ENCODE measurements around the gene KLHDC10. TPM values are rescaled to one million over a fixed set of nuclear protein-coding genes. Genes with fewer than 3 reads are reported as not detected.

The KLHDC10 gene
- polyA plus RNA-seq, 1 donor from 2014 or later, result 59.1 TPM

GRCh38 chr7:130143986-130144311, 73.6 kb downstream of the KLHDC10 start:
- H3K36me3 ChIP-seq (ENCODE audit: insufficient read depth, low read length), result no peaks in the 10 kb centered on the region
- H3K9me3 ChIP-seq (ENCODE audit: low read length), result no peaks in the 10 kb centered on the region
- H2AFZ ChIP-seq (ENCODE audit: low read depth, low read length), result no peak overlapping the region
- no peaks in the 10 kb centered on the region for H3K79me2 ChIP-seq (replicated peaks; ENCODE audit: insufficient read depth, low read length)
- H3K9ac ChIP-seq (ENCODE audit: low read length), result no peak overlapping the region
- no peak overlapping the region for H3K4me2 ChIP-seq (ENCODE audit: low read length)
- TF ChIP-seq MXI1 (conservative IDR thresholded peaks at IDR 0.05; ENCODE audit: poor library complexity, severe bottlenecking) (no peak), REST (IDR thresholded peaks at IDR 0.05; ENCODE audit: borderline replicate concordance) (no peak), TAF1 (IDR thresholded peaks at IDR 0.05; ENCODE audit: low read depth) (no peak), CTCF (IDR thresholded peaks at IDR 0.05; ENCODE audit: poor library complexity, severe bottlenecking) (no peak), RAD21 (conservative IDR thresholded peaks at IDR 0.05) (no peak), SMC3 (conservative IDR thresholded peaks at IDR 0.05; ENCODE audit: poor library complexity) (no peak), POLR2AphosphoS5 (IDR thresholded peaks at IDR 0.05) (no peak), EP300 (conservative IDR thresholded peaks at IDR 0.05; ENCODE audit: poor library complexity, severe bottlenecking) (no peak), EZH2 (IDR thresholded peaks at IDR 0.05; ENCODE audit: borderline replicate concordance, insufficient read depth, low read length, poor library complexity, severe bottlenecking) (no peak)
- no peak overlapping the region for H3K4me3 ChIP-seq (ENCODE audit: low read length)
- no peaks in the 10 kb centered on the region for H3K27me3 ChIP-seq (ENCODE audit: insufficient read depth, low read depth, low read length)
- no peaks in the 10 kb centered on the region for H3F3A ChIP-seq (ENCODE audit: insufficient read depth, low read length, poor library complexity, severe bottlenecking)
- no peaks in the 10 kb centered on the region for H3K9me2 ChIP-seq (ENCODE audit: insufficient read depth, low read length)
- H3K27ac ChIP-seq (ENCODE audit: low read length), result peak overlapping the region; percentile 62
- H4K20me1 ChIP-seq (ENCODE audit: insufficient read depth), result no peaks in the 10 kb centered on the region

GRCh38 chr7:130144312-130145171, 74.2 kb downstream of the KLHDC10 start:
- H3K27me3 ChIP-seq (ENCODE audit: insufficient read depth, low read depth, low read length), result no peaks in the 10 kb centered on the region
- peak; percentile 24 for TF ChIP-seq POLR2AphosphoS5 (IDR thresholded peaks at IDR 0.05)
- no peak for TF ChIP-seq TAF1 (IDR thresholded peaks at IDR 0.05; ENCODE audit: low read depth)
- peak overlapping the region; percentile 62 for H3K27ac ChIP-seq (ENCODE audit: low read length)
- no peak overlapping the region for H3K4me3 ChIP-seq (ENCODE audit: low read length)
- no peaks in the 10 kb centered on the region for H3K36me3 ChIP-seq (ENCODE audit: insufficient read depth, low read length)
- no peaks in the 10 kb centered on the region for H4K20me1 ChIP-seq (ENCODE audit: insufficient read depth)
- H3F3A ChIP-seq (ENCODE audit: insufficient read depth, low read length, poor library complexity, severe bottlenecking), result no peaks in the 10 kb centered on the region
- no peaks in the 10 kb centered on the region for H3K9me2 ChIP-seq (ENCODE audit: insufficient read depth, low read length)
- no peak overlapping the region for H2AFZ ChIP-seq (ENCODE audit: low read depth, low read length)
- H3K79me2 ChIP-seq (replicated peaks; ENCODE audit: insufficient read depth, low read length), result no peaks in the 10 kb centered on the region
- H3K9me3 ChIP-seq (ENCODE audit: low read length), result no peaks in the 10 kb centered on the region
- H3K9ac ChIP-seq (ENCODE audit: low read length), result peak overlapping the region; percentile 7
- H3K4me2 ChIP-seq (ENCODE audit: low read length), result no peak overlapping the region
